Ascending aorta (tissue), 2 donors: ENCODE measurements around the gene RPTOR. TPM values are rescaled to one million over a fixed set of nuclear protein-coding genes. Genes with fewer than 3 reads are reported as not detected.

Source experiments
- DNase-seq, 2 donors: peaks; one replicate each; pipeline ENCODE4 v3.0.0-alpha.2; 2019; ENCODE audit warnings: low spot score in 2 of 2
- H3K27ac ChIP-seq, 2 donors: fragments of 200-600 bp; sonication (generic); one replicate each; pipeline ENCODE4 v1.5.1; 2016 to 2017; ENCODE audit warnings: mild to moderate bottlenecking in 1 of 2
- H3K27me3 ChIP-seq: fragments of 200-600 bp; sonication (generic); one replicate; pipeline ENCODE4 v1.5.1; 2017
- H3K36me3 ChIP-seq, 2 donors: fragments of 200-600 bp; sonication (generic); one replicate each; pipeline ENCODE4 v1.5.1; 2016
- H3K4me1 ChIP-seq, 2 donors: fragments of 200-600 bp; sonication (generic); one replicate each; pipeline ENCODE4 v1.5.1; 2016 to 2017; ENCODE audit warnings: mild to moderate bottlenecking in 1 of 2
- H3K4me3 ChIP-seq, 2 donors: fragments of 200-600 bp; sonication (generic); one replicate each; pipeline ENCODE4 v1.5.1; 2016 to 2017; ENCODE audit warnings: mild to moderate bottlenecking in 1 of 2
- H3K9me3 ChIP-seq, 2 donors: fragments of 200-600 bp; sonication (generic); one replicate each; pipeline ENCODE4 v1.5.1; 2016
- CTCF ChIP-seq, 3 experiments: fragments of 200-600 bp in 2 of 3; fragments of 450-650 bp in 1 of 3; sonication (generic) in 2 of 3; IDR thresholded peaks; one replicate each; pipeline ENCODE4 v1.5.1; 2016 to 2019; ENCODE audit warnings: antibody characterized with exemption in 3 of 3, mild to moderate bottlenecking in 1 of 3, moderate library complexity in 1 of 3
- intact Hi-C: fragments of 100-400 bp; cut with DNase I; formaldehyde crosslinking; loops from one replicate; pipeline ENCODE4 v1.15.1; 2023
- total RNA-seq: library from RNA; depleted of rRNA; stranded (reverse); fragments of >200 nt; gene quantifications from one replicate; pipeline ENCODE4 v1.1.0, GENCODE V29; 2016

RPTOR gene
- total RNA-seq, 1 donor from 2014 or later, result 36.1 TPM

- H3K4me1 ChIP-seq, result no peaks in the 10 kb centered on the region
- no peaks in the 10 kb centered on the region for H3K9me3 ChIP-seq
- H3K27ac ChIP-seq, result no peak overlapping the region
- peaks cover 8 to 20% of the 10 kb centered on the region in 2 donors for H3K36me3 ChIP-seq
- no peaks in the 10 kb centered on the region for H3K27me3 ChIP-seq
- no peak for TF ChIP-seq CTCF (IDR thresholded peaks at IDR 0.05)
- H3K4me3 ChIP-seq, result no peak overlapping the region
- no peak for DNase-seq
- intact Hi-C loops, result no loop called here
Observed at GRCh38 chr17:80902197-80902962, 357.7 kb downstream of the RPTOR start.

- no peak for DNase-seq
- intact Hi-C loops, result no loop called here
- no peaks in the 10 kb centered on the region for H3K9me3 ChIP-seq
- H3K4me1 ChIP-seq, result no peaks in the 10 kb centered on the region
- H3K36me3 ChIP-seq, result peaks cover 13 to 22% of the 10 kb centered on the region in 2 donors
- H3K4me3 ChIP-seq, result no peak overlapping the region
- no peak for TF ChIP-seq CTCF (IDR thresholded peaks at IDR 0.05)
- no peak overlapping the region for H3K27ac ChIP-seq
- H3K27me3 ChIP-seq, result no peaks in the 10 kb centered on the region
Observed at GRCh38 chr17:80902963-80903611, 358.4 kb downstream of the RPTOR start.

- intact Hi-C loops, result no loop called here
- no peak for DNase-seq
- Histone ChIP-seq H3K36me3 (peaks cover 20 to 30% of the 10 kb centered on the region in 2 donors), H3K4me3 (no peak overlapping the region), H3K27ac (no peak overlapping the region), H3K4me1 (no peaks in the 10 kb centered on the region), H3K9me3 (no peaks in the 10 kb centered on the region), H3K27me3 (no peaks in the 10 kb centered on the region)
- TF ChIP-seq CTCF (IDR thresholded peaks at IDR 0.05), result no peak
Observed at GRCh38 chr17:80904036-80904753, 359.6 kb downstream of the RPTOR start.

GRCh38 chr17:80905586-80906230 lies 361.1 kb downstream of the RPTOR start:
- Histone ChIP-seq H3K27me3 (no peaks in the 10 kb centered on the region), H3K36me3 (peaks cover 22 to 40% of the 10 kb centered on the region in 2 donors), H3K4me3 (no peak overlapping the region), H3K9me3 (no peaks in the 10 kb centered on the region), H3K4me1 (no peaks in the 10 kb centered on the region), H3K27ac (no peak overlapping the region)
- no peak for TF ChIP-seq CTCF (IDR thresholded peaks at IDR 0.05)
- DNase-seq, result no peak
- intact Hi-C loops, result no loop called here

- DNase-seq, result no peak
- H3K4me1 ChIP-seq, result no peaks in the 10 kb centered on the region
- intact Hi-C loops, result no loop called here
- no peak for TF ChIP-seq CTCF (IDR thresholded peaks at IDR 0.05)
- H3K27ac ChIP-seq, result no peak overlapping the region
- H3K27me3 ChIP-seq, result no peaks in the 10 kb centered on the region
- H3K9me3 ChIP-seq, result no peaks in the 10 kb centered on the region
- peaks cover 22 to 42% of the 10 kb centered on the region in 2 donors for H3K36me3 ChIP-seq
- no peak overlapping the region for H3K4me3 ChIP-seq
Observed at GRCh38 chr17:80906364-80907259, 362.0 kb downstream of the RPTOR start.
